MCF 10A (cell line): ENCODE data around the gene TRABD. TPM values are rescaled to one million over a fixed set of nuclear protein-coding genes. Genes with fewer than 3 reads are reported as not detected.

Experiments
- BruUV-seq: library from RNA; stranded (reverse); fragments of 400-500 nt; replicated peaks from 2 replicates; lab custom pipeline; 2021; lab: Mats Ljungman, UMichigan
- CTCF ChIA-PET: fragments of 300-600 bp; sonication (Branson Sonifier 250); formaldehyde crosslinking; extraction: SDS; loops from one replicate; lab custom pipeline; 2021; ENCODE audit warnings: antibody characterized with exemption, inconsistent platforms; lab: Yijun Ruan, JAX
- POLR2A ChIA-PET: fragments of 300-600, 350-650 bp; sonication (Branson Sonifier 250); formaldehyde crosslinking; extraction: SDS; loops from one replicate; lab custom pipeline; 2020; ENCODE audit warnings: antibody characterized with exemption, inconsistent platforms; lab: Yijun Ruan, JAX
- DNase-seq: peaks from one replicate; pipeline ENCODE4 v3.0.0-alpha.2; 2018; ENCODE audit not compliant: unreplicated experiment
- H3K27ac Mint-ChIP-seq: one replicate; pipeline ENCODE4 v1.8.0; 2022; ENCODE audit warnings: mild to moderate bottlenecking, low read depth, mixed read lengths; ENCODE audit not compliant: unreplicated experiment
- H3K27me3 Mint-ChIP-seq: one replicate; pipeline ENCODE4 v1.8.0; 2022; ENCODE audit warnings: mixed read lengths; ENCODE audit not compliant: insufficient read depth, unreplicated experiment
- H3K36me3 Mint-ChIP-seq: one replicate; pipeline ENCODE4 v1.8.0; 2022; ENCODE audit warnings: mild to moderate bottlenecking, moderate library complexity, mixed read lengths; ENCODE audit not compliant: insufficient read depth, unreplicated experiment
- H3K4me1 Mint-ChIP-seq: one replicate; pipeline ENCODE4 v1.8.0; 2022; ENCODE audit warnings: mixed read lengths; ENCODE audit not compliant: insufficient read depth, unreplicated experiment
- H3K4me3 Mint-ChIP-seq: one replicate; pipeline ENCODE4 v1.8.0; 2022; ENCODE audit warnings: mild to moderate bottlenecking, moderate library complexity, mixed read lengths; ENCODE audit not compliant: unreplicated experiment
- H3K9me3 Mint-ChIP-seq: one replicate; pipeline ENCODE4 v1.8.0; 2022; ENCODE audit warnings: mixed read lengths; ENCODE audit not compliant: unreplicated experiment
- CTCF ChIP-seq: fragments of 200-600 bp; IDR thresholded peaks from one replicate; pipeline ENCODE4 v1.8.0; 2022; ENCODE audit warnings: antibody characterized with exemption, mild to moderate bottlenecking; ENCODE audit not compliant: unreplicated experiment
- intact Hi-C: fragments of 100-400 bp; cut with micrococcal nuclease; formaldehyde crosslinking; loops from 2 replicates; pipeline ENCODE4 v1.14.1; 2022
- total RNA-seq: library from RNA; stranded (reverse); gene quantifications from 2 replicates; pipeline ENCODE4 v1.2.3, GENCODE V29; 2022

The TRABD gene
- total RNA-seq, 1 experiment from 2014 or later = 63.8 TPM

- no peak for DNase-seq
- BruUV-seq = no TSS peak
- no peak overlapping the region for H3K27ac Mint-ChIP-seq
- no peak overlapping the region for H3K4me3 Mint-ChIP-seq
- POLR2A ChIA-PET = interaction anchor here (0.6 to 1.1 kb wide), 4 partner anchors 22 to 505 kb away, joined by 3 read pairs; no protein-coding TSS in a partner anchor
- H3K36me3 Mint-ChIP-seq = peaks cover 64% of the 10 kb centered on the region
- TF ChIP-seq CTCF = no peak
- H3K4me1 Mint-ChIP-seq = no peaks in the 10 kb centered on the region
- H3K27me3 Mint-ChIP-seq = no peaks in the 10 kb centered on the region
- CTCF ChIA-PET = interaction anchor here (0.6 to 2.9 kb wide), 3 partner anchors 19 to 194 kb away, joined by 3 to 8 read pairs (median 4); no protein-coding TSS in a partner anchor
- H3K9me3 Mint-ChIP-seq = no peaks in the 10 kb centered on the region
- intact Hi-C loops = no loop called here
Measured at GRCh38 chr22:50221410-50222300, 35.9 kb downstream of the TRABD start.

GRCh38 chr22:50222508-50222907 lies 36.8 kb downstream of the TRABD start:
- DNase-seq = no peak
- intact Hi-C loops = no loop called here
- TF ChIP-seq CTCF = no peak
- POLR2A ChIA-PET = interaction anchor here (0.6 to 1.1 kb wide), 3 partner anchors 21 to 504 kb away, joined by 3 read pairs; no protein-coding TSS in a partner anchor
- Mint-ChIP-seq H3K9me3 (no peaks in the 10 kb centered on the region), H3K27me3 (no peaks in the 10 kb centered on the region), H3K4me3 (no peak overlapping the region), H3K36me3 (peaks cover 57% of the 10 kb centered on the region), H3K4me1 (no peaks in the 10 kb centered on the region), H3K27ac (no peak overlapping the region)
- BruUV-seq = no TSS peak
- CTCF ChIA-PET = interaction anchor here (2.9 kb wide), 1 partner anchor 18 kb away, joined by 8 read pairs; no protein-coding TSS in a partner anchor

- intact Hi-C loops = no loop called here
- POLR2A ChIA-PET = no interaction called here
- Mint-ChIP-seq H3K27me3 (no peaks in the 10 kb centered on the region), H3K36me3 (peaks cover 51% of the 10 kb centered on the region), H3K4me3 (no peak overlapping the region), H3K9me3 (no peaks in the 10 kb centered on the region), H3K27ac (no peak overlapping the region), H3K4me1 (no peaks in the 10 kb centered on the region)
- DNase-seq = no peak
- CTCF ChIA-PET = interaction anchor here (1.0 to 2.9 kb wide), 2 partner anchors 17 to 25 kb away, joined by 3 to 8 read pairs; no protein-coding TSS in a partner anchor
- no TSS peak for BruUV-seq
- no peak for TF ChIP-seq CTCF
Measured at GRCh38 chr22:50224071-50224470, 38.4 kb downstream of the TRABD start.

GRCh38 chr22:50225200-50225969 lies 39.7 kb downstream of the TRABD start:
- no peak for TF ChIP-seq CTCF
- Mint-ChIP-seq H3K36me3 (peaks cover 52% of the 10 kb centered on the region), H3K27ac (no peak overlapping the region), H3K27me3 (no peaks in the 10 kb centered on the region), H3K4me3 (no peak overlapping the region), H3K4me1 (no peaks in the 10 kb centered on the region), H3K9me3 (no peaks in the 10 kb centered on the region)
- BruUV-seq = no TSS peak
- POLR2A ChIA-PET = no interaction called here
- intact Hi-C loops = no loop called here
- no peak for DNase-seq
- CTCF ChIA-PET = no interaction called here
